Epidermal melanocyte (primary cell): ENCODE results near the gene SLC35F3.

Experiments
- DNase-seq: peaks from one replicate; pipeline ENCODE4 v3.0.0; 2011; ENCODE audit warnings: low spot score; ENCODE audit not compliant: insufficient read length

SLC35F3 gene

DNA sequence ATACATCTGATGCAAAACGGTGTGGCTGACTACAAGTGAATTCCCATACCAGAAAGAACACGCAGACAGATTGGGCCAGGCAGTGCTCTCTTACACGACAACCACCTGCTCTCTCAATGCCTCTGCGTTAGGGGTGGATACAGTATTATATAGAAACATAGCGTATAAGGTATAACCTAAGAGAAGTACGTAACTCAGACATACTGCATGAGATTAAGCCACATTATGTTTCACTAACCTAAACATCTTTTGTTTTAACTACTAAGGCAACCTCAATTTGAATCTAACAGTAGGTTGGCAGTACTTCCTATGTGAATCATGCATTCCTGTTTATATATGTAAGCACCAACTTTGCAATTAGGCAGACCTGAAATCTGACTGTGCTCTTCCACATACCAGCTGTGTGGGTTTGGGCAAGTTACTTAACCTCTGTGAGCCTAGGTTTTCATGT, 410.6 kb downstream of the SLC35F3 start:
- DNase-seq = no peak

DNA sequence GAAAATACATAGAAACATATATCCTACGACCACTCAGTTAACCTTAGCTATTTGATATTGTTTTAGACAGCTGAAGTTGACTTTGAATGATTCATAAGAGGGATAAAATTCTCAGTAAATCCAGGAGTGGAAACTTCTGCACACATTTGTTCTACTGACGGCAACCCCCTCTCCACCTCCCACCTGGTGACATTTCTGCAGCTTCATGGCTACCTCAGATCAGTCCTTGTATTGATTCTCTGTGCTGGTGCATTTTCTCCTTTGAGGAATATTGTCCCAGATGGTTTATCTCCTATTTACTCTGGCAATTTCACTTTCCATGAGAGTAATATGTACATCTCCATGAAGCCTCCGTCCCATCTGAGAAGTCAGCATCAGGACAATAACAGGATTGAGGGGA, 411.1 kb downstream of the SLC35F3 start:
- DNase-seq = no peak

DNA sequence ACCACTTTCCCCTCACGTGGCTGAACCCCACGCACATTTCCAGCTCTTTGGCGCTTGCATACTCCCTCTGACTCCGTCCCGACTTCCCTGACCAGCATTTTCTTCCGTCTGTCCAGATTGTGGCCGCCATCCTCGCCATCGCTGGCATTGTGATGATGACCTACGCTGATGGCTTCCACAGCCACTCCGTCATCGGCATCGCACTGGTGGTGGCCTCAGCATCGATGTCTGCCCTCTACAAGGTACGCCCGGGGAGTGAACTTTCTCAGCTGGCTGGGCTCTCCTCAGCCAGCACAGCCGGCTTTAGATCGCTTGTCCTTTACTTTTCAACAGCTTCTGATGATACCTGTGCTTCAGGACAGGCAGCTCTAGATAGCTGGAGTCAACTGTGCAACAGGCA, 412.0 kb downstream of the SLC35F3 start:
- DNase-seq = no peak

DNA sequence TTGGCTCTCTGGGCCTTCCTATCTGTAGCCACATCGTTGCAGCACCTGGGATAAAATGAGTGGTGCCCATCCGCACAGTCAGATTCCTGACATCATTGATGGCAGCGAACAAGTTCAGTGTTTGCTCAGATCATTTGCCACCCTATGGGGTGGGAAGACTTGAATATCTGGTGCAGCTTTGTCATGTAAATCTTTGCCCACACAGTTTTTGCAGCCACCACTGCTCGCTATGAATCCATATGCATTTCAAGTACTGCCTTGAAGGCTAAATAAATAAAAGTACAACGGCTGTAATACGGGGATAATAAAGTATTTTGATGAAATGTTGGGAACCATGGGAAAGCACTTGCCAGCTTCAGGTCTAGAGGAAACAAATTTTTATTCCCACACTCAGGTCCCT, 412.5 kb downstream of the SLC35F3 start:
- DNase-seq = no peak

DNA sequence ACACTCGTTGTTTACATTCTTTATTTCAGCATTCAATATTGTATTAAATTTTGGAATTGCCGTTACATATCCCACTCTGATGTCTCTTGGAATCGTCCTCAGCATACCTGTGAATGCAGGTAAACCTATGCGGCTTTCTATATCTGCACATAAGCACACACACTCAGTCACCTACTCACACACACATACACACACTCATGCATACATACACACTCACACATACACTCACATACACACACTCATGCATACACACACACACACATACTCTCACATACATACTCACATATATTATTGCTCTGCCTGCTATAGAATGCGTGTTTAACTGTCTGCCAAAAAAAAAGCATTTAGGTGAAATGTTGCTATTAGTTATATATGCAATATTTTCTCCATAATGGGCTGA, 415.6 kb downstream of the SLC35F3 start:
- no peak for DNase-seq

DNA sequence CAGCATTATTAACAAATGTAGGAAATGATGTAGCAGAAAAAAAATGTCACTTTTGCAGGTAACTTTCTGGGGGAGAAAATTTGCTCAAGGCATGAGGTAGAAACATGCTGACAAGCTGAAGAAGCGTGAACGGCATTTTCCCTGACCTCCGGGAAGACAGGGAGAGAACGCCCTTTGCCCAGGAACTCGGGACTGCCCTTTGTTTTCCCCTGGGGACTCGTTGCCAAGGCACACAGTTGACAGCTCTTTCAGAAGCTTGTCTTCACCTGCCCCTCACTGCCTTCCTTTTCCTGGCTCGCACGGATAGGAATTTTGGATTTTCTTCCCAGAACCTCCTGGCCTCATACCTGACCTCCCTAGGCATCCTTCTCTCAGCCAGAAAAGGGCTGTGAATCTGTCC, 416.1 kb downstream of the SLC35F3 start:
- no peak for DNase-seq

DNA sequence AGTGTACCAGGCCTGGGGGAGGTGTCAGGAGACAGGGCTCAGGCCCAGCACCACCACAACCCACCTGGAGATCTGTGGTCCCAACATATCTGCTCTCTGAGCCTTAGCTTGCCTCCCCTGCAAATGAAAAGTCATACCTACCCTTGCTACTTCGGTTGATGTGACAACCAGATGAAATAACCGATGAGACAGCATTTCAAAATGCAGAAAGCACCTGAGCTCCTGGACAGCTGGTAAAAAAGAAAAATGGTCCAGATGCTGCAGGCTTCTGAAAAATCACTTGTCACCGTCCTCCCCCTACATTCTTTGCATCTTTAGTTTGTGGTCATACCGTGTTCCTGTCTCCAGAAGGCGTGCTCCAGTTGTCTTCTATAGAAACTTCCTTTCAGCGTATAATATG, 416.8 kb downstream of the SLC35F3 start:
- no peak for DNase-seq

DNA sequence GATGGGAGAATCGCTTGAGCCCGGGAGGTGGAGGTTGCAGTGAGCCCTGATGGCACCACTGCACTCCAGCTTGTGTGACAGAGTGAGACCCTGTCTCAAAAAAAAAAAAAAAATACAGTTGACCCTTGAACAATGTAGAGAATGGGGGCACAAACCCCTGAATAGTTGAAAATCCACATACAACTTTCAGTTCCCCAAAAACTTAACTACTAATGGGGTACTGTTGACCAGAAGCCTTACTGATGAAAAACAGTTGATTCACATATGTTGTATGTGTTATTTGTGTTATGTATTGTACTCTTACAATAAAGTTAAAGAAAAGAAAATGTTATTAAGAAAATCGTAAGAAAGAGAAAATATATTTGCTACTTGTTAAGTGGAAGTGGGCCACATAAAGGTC, 417.6 kb downstream of the SLC35F3 start:
- DNase-seq = no peak

DNA sequence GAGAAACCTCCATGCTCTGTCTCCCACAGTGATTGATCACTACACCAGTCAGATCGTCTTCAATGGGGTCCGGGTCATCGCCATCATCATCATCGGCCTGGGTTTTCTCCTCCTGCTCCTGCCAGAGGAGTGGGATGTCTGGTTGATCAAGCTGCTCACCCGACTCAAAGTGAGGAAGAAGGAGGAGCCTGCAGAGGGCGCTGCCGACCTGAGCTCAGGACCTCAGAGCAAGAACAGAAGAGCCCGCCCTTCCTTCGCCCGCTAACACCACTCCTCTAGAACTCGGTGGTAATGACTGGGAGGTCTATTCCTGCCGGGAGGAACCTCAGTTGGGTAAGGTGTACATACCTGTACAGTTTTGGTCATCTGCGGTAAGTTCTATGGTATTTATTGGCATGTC, 418.5 kb downstream of the SLC35F3 start:
- no peak for DNase-seq

DNA sequence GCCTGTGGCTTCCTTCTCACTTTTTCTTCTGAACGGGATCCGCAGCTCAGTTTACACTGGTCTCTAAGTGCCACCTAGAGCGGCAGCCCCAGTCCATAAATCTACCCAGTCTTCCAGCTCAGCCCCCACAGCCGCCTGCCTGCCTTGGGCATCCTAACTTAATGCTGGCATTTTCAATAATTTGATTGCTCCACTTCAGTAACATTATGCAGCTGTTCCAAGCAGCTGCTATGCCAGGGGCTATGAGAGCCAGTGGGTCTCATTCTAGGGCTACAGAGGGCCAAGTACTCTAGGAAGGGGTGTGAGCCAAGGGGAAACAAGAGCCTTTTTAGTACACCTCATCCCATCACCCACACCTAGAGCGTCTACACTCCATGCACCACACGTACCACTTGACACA, 420.3 kb downstream of the SLC35F3 start:
- DNase-seq = no peak

DNA sequence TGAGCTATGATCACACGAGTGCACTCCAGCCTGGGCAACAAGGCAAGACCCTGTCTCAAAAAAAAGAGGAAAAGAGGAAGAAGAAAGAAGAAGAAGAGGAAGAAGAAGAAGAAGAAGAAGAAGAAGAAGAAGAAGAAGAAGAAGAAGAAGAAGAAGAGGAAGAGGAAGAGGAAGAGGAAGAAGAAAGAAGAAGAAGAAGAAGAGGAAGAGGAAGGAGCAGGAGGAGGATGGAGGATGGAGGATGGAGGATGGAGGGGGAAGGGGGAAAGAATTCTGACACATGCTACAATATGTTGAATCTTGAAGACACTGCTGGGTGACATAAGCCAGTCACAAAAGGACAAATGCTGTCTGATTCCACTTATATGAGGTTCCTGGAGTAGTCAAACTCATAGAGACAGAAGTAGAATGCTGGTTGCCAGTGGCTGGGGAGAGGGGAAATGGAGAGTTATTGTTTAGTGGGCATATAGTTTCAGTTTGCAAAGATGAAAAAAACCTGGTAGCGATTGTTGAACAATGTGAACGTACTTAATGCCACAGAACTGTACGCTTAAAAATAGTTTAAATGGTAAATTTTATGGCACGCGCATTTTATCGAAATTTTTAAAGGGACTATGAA, 421.5 kb downstream of the SLC35F3 start:
- DNase-seq = no peak

DNA sequence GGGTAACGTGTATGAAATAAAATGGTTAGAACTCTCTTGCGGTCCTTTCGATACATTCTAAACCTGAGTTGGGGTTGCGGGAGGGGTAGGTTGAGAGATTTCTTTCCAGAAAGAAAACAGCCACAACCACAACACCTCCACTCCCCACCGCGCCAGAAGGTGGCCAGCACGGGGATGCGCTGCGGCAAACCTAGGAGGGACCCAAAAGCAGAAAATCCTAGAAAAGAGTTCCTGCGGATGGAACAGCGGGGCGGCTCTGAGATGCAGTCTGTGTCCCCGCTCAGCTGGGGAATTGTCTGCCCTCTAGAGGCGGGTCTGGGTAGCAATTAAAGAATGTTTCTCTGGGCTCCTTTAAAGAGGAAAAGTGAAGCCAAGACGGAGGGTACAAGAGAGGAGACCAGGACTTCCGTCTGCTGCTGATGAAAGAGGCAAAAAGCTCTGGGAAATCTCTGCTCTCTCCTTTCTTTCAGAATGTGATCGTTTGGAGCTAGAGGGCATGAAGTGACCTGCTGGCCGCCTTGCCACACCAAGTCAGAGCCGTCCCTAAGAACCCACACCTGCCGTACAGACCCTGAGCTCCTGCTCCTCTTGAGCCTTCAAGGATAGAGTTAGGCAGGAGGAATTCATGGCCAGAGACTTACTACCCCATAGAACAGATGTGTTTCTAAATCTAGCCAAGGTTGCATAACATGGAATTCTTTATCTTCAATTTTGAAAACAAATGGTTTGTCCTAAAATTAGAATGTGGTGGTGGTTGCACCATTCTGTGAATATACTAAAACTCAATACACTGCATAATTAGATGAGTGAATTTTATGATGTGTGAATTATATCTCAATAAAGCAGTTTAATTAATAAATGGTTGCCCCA, 422.3 kb downstream of the SLC35F3 start:
- no peak for DNase-seq

DNA sequence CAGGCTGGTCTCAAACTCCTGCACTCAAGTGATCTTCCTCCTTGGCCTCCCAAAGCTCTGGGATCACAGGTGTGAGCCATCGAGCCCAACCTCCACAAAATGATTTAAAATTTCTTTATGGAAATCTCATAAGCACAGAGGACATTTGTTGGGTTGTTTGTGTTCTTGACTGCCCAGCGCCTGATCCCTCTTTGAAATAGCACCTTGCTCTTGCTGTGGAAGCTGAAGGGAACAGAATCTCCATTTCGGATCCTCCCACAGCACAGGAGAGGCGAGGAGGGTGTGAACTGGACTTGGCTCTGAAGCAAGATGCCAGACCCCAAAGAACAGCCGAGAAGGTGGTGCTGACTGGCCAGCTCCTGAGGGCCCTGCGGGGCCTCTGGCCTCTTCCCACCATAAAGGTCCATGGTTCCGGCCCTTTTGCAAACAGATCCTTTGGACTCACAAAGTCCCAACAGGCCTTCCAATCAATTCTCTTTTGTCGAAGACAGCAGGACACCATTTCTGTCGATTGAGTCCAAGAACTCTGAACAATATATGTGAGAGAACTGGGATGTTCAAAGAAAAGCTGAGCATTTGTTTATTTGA, 423.2 kb downstream of the SLC35F3 start:
- no peak for DNase-seq

DNA sequence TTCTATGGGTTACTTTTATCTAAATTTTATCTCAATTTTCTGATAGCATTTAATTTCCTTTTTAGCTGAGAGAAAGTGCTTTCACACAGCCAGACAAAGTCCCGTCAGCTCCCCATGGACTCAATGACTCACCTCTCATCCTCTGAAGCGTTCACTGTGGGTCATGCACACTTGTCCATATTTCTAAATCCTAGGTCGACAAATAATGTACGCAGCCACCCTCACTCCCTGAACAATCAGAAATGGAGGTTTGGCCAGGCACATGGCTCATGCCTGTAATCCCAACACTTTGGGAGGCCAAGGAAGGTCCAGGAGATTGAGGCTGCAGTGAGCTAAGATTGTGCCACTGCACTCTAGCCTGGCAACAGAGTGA, 426.4 kb downstream of the SLC35F3 start:
- DNase-seq = no peak

DNA sequence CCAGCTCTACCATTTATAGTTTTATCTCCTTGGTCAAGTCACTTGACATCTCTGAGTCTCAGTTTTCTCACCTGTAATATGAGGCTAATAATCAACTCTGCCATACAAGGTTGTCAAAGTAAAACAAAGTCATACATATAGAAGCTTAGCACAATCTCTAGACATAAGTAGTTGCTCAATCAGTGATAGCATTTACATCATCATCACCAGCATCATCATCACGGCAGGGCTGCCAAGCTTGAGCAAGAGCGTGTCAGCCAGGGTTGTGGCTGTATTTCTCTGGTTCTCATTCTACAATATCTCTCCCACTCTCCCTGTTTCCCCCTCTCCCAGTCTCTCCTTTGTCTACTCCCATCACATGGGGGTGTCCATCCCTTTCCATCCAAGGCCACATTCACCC, 427.0 kb downstream of the SLC35F3 start:
- no peak for DNase-seq

DNA sequence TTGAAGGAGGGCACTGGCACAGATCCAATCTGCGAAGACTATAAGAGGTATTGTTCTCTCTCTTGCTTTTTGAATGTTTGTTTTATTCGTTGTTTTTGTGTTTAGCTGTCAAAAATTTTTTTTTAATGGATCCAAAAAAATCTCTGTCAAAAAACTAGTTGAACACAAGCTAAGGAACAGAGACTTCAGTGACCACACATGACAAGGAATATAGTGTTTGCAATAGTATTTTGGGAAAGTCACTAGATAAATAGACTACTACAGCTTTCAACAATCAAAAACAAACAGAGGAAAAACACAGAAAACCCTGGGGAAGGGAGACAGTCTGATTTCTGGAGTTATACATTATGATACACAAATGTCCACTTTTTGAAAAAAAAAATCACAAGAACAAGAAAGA, 431.9 kb downstream of the SLC35F3 start:
- no peak for DNase-seq

DNA sequence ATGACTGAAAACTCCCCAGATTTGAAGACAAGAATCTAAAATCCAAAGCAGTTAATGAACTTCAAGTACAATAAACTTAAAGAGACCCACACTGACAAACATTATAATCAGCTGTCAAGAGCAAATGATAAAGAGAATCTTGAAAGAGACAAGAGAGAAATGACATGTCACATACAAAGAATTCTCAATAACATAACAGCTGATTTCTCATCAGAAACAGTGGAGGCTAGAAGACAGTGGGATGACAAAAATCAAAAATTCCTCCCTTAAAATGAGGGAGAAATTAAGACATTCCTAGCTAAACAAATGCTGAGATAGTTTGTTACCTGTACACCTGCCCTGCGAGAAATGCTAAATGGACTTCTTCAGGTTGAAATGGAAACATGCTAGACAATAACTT, 432.8 kb downstream of the SLC35F3 start:
- no peak for DNase-seq

DNA sequence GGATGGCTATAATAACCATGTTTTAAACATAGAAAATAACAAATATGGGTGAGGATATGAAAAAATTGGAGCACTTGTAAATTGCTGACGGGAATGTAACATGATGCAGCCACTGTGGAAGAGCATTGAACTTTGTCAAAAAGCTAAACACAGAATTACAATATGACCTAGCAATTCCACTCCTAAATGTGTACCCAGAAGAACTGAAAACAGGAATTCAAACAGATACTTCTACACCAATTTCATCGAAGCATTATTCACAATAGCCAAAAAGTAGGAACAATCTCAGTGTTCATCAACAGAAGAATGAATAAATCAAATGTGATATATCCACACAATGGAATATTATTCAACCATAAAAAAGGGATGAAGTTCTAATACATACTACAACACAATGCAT, 436.1 kb downstream of the SLC35F3 start:
- DNase-seq = no peak

DNA sequence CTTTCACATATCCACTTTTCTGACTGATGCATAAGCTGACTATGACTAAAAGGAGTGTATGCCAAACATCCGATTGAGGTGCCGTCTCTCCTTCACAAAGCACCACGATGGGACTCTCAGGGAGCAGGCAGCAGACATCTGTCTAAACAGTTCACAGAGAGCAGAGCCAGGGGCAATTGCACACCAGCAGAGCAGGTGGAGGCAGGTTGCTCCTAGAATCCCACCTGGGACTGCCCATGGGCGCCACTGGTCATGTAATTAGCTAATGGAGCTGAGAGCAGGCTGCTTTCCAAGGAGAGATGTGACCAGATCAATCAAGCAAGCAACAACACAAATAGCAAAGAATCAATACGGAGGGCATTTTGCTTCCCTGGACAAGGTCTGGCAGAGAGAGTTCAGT, 438.3 kb downstream of the SLC35F3 start:
- DNase-seq = no peak

DNA sequence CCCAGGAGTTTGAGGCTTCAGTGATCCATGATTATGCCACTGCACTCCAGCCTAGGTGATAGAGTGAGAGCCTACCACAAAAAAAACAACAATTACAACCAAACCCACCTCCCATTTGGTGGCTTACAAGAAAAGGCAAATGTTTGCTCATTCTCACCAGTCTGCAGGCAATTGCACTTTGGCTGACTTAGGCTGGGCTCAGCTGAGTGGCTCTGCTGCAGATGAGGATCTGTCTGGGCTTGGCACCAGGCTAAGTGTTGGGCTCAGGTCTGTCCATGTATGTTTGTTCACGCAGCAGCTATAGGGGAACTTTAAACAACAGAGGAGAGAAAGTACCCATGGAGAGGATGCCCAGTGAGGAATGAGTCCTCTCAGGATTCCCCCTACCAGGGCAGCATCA, 440.8 kb downstream of the SLC35F3 start:
- DNase-seq = no peak

DNA sequence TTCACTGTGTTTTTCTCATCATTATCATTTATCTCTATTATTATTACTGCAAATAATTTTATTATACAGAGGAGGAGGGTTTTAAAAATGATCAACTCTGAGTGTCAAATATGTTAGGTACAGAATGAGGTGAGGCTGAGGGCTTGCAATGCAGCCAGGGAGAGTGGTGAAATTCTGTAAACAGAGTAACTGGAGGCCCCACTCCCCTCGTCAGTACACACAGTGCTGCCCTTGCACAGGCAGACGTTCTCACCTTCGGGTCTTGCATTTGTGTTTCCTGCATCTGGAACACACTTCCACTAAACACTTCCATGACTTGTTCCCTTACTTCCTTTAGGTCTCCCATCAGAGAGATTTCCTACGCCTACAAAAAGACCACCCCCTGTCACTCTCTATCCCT, 444.5 kb downstream of the SLC35F3 start:
- DNase-seq = no peak

DNA sequence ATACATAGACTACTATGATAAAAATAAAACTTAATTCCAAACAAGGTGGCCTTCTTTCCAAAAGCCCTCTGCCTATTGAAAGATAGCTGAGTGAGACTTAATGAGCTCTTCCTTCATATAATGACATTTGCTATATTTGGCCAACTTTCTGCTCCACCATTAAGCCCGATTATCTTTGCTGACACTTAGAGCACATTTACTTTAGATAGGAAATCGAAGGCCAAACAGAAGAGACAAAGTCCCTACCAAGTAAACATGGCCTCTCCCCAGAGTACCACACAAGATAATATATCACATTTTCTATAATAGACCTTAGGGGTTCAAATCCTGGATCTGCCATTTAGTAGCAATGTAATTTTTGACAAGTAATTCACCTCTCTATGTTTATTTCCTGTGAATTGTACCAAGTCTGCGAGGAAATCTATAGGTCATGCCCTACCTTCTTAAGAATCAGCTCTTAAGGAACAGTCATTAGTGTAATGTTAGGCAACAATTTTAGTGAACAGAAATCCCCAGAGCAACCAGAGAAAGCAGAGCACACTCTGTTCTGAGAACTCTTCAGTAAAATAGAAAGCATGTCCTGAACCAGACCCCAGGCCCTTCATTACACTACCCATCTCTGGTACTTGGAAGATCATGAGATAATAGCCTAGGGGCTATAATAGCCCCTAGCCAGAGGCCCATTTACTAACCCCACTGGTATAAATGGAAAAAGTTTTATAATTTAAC, 451.5 kb downstream of the SLC35F3 start:
- no peak for DNase-seq
